Measurements from ENCODE around the gene IL15RA.

DNA sequence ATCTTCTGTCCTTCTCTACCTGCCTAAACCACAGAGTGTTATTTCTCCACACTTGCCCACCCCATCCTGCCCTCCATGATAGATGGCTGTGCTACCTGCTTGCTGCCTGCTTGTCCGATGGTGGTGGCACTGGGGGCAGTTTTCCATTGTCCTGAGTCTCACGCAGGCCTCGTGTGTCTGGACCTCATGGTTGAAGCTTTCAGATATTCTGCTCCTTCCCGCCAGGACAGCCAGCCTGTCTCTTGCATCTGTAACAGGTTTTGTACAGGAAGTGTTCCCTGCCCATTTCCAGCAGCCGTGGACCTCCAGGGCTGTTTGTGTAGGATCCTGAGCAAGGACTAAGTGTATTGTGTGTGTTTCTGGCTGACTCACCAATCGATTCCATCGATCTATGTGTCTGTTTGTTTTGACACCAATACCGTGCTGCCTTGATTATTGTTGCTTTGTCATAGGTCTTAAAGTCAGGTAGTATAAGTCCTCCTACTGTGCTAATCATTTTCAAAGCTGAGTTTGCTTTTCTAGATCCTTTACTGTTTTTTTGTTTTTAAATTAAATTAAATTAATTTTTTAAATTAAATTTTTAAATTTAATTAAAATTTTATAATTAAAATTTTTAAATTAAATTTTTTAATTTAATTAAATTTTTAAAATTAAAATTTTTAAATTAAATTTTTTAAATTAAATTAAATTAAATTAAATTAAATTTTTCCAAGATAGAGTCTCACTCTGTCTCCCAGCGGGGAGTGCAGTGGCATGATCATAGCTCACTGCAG, 8.5 kb downstream of the IL15RA start:
- no peak for TF ChIP-seq POLR2AphosphoS5 (IDR thresholded peaks at IDR 0.05; ENCODE audit: low read depth)
- TF ChIP-seq, protein P1, sequence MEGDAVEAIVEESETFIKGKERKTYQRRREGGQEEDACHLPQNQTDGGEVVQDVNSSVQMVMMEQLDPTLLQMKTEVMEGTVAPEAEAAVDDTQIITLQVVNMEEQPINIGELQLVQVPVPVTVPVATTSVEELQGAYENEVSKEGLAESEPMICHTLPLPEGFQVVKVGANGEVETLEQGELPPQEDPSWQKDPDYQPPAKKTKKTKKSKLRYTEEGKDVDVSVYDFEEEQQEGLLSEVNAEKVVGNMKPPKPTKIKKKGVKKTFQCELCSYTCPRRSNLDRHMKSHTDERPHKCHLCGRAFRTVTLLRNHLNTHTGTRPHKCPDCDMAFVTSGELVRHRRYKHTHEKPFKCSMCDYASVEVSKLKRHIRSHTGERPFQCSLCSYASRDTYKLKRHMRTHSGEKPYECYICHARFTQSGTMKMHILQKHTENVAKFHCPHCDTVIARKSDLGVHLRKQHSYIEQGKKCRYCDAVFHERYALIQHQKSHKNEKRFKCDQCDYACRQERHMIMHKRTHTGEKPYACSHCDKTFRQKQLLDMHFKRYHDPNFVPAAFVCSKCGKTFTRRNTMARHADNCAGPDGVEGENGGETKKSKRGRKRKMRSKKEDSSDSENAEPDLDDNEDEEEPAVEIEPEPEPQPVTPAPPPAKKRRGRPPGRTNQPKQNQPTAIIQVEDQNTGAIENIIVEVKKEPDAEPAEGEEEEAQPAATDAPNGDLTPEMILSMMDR (IDR thresholded peaks at IDR 0.05; ENCODE audit: insufficient read depth, low read length): no peak
